NCI-H510A (cell line): ENCODE results near the gene CFAP58.

Experiments used
- DNase-seq: peaks from one replicate; lab custom pipeline; 2025; lab: John Stamatoyannopoulos, UW

CFAP58 gene

GRCh38 chr10:104371753-104372152, 18.1 kb downstream of the CFAP58 start:
- DNase-seq = no peak

- DNase-seq = no peak
Measured at GRCh38 chr10:104374591-104374990, 21.0 kb downstream of the CFAP58 start.

GRCh38 chr10:104376784-104377300, 23.2 kb downstream of the CFAP58 start:
- DNase-seq = no peak

GRCh38 chr10:104380336-104380735, 26.7 kb downstream of the CFAP58 start:
- DNase-seq = no peak

GRCh38 chr10:104387130-104387888, 33.7 kb downstream of the CFAP58 start:
- DNase-seq = no peak

GRCh38 chr10:104388830-104389229, 35.2 kb downstream of the CFAP58 start:
- DNase-seq = no peak

- no peak for DNase-seq
Measured at GRCh38 chr10:104391150-104391968, 37.7 kb downstream of the CFAP58 start.

- no peak for DNase-seq
Measured at GRCh38 chr10:104391969-104392296, 38.3 kb downstream of the CFAP58 start.

- DNase-seq = no peak
Measured at GRCh38 chr10:104393387-104393786, 39.8 kb downstream of the CFAP58 start.

- no peak for DNase-seq
Measured at GRCh38 chr10:104396581-104396980, 42.9 kb downstream of the CFAP58 start.

- no peak for DNase-seq
Measured at GRCh38 chr10:104403636-104404035, 50.0 kb downstream of the CFAP58 start.

- no peak for DNase-seq
Measured at GRCh38 chr10:104406715-104407650, 53.4 kb downstream of the CFAP58 start.

- DNase-seq = no peak
Measured at GRCh38 chr10:104413528-104413927, 59.9 kb downstream of the CFAP58 start.

GRCh38 chr10:104415526-104416165, 62.0 kb downstream of the CFAP58 start:
- no peak for DNase-seq

GRCh38 chr10:104416851-104417250, 63.2 kb downstream of the CFAP58 start:
- DNase-seq = no peak

GRCh38 chr10:104417637-104418292, 64.1 kb downstream of the CFAP58 start:
- DNase-seq = no peak

- no peak for DNase-seq
Measured at GRCh38 chr10:104424719-104425118, 71.1 kb downstream of the CFAP58 start.

- DNase-seq = no peak
Measured at GRCh38 chr10:104427989-104428388, 74.4 kb downstream of the CFAP58 start.

GRCh38 chr10:104429846-104430245, 76.2 kb downstream of the CFAP58 start:
- DNase-seq = no peak

- DNase-seq = no peak
Measured at GRCh38 chr10:104430360-104430759, 76.7 kb downstream of the CFAP58 start.

- DNase-seq = no peak
Measured at GRCh38 chr10:104433669-104434068, 80.0 kb downstream of the CFAP58 start.
